BLaER1 treated with 17β-estradiol and CSF1 and Interleukin-3, amounts not matched to agents 10 nM and 100 nM (cell line): Measurements from ENCODE around the gene ABTB2.
A peak's percentile ranks its signal among the peaks of the same experiment; 100 is the strongest.

ENCODE experiments used
- H3K27ac ChIP-seq, 11 experiments: shearing (Covaris generic); formaldehyde crosslinking; 2 replicates each; pipeline ENCODE4 v1.8.1; 2022
- H3K27me3 ChIP-seq, 11 experiments: shearing (Covaris generic); formaldehyde crosslinking; 2 replicates each; pipeline ENCODE4 v1.8.1; 2022
- H3K36me3 ChIP-seq, 11 experiments: shearing (Covaris generic); formaldehyde crosslinking; 2 replicates each; pipeline ENCODE4 v1.8.1; 2022
- H3K4me1 ChIP-seq, 10 experiments: shearing (Covaris generic); formaldehyde crosslinking; 2 replicates each; pipeline ENCODE4 v1.8.1; 2022
- H3K4me2 ChIP-seq, 11 experiments: shearing (Covaris generic); formaldehyde crosslinking; 2 replicates each; pipeline ENCODE4 v1.8.1; 2022
- H3K4me3 ChIP-seq, 10 experiments: shearing (Covaris generic); formaldehyde crosslinking; 2 replicates each; pipeline ENCODE4 v1.8.1; 2022
- H3K9ac ChIP-seq, 11 experiments: shearing (Covaris generic); formaldehyde crosslinking; 2 replicates each; pipeline ENCODE4 v1.8.1; 2022
- H3K9me3 ChIP-seq, 11 experiments: shearing (Covaris generic); formaldehyde crosslinking; replicated peaks in 1 of 11; 2 replicates each; pipeline ENCODE4 v1.8.1; 2022
- H4K20me1 ChIP-seq, 11 experiments: shearing (Covaris generic); formaldehyde crosslinking; 2 replicates each; pipeline ENCODE4 v1.8.1; 2022
- Cebpa-rat ChIP-seq, 11 experiments: shearing (Covaris generic); IDR thresholded peaks; 2 replicates each; pipeline ENCODE4 v1.8.1; 2022

ABTB2 gene

DNA sequence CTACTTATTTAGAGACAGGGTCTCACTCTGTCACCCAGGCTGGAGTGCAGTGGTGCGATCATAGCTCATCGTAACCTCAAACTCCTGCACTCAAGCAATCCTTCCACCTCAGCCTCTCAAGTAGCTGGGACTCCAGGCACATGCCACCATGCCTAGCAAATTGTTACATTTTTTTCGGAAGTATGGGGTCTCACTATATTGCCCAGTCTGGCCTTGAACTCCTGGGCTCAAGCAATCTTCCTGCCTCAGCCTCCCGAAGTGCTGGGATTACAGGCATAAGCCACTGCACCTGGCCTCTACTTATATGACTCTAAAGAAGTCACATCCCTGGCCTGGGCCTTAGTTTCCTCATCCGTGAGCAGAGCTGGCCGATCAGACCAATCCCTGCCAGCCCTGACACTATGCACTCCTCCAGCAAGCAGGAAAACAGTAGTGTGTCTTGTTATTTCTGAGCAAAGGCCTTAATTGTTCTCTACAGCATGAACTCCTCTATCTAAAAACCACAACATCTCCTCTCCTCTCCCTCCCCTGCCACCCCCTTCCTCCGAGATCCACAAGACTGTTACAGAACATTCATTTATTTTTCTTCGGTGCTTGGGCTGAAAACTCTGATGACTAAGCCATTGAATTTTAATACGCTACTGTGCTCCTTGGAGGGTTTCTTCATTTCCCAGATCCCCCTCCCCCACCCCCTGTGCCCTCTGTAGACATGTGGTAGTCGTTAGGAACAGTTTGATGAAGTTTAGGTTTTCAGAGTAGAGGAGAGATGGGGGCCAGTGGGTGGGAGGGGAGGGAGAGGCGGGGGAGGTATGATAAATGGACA lies 91.5 kb downstream of the ABTB2 start:
- Histone ChIP-seq H3K4me3 (no peak overlapping the region), H3K27ac (peak overlapping the region in 5 of 11 experiments; percentile 5 to 55 (median 33); a peak in 6 of 22 replicates), H3K27me3 (peaks cover 0 to 18% (median 0%) of the 10 kb centered on the region in 11 experiments; a peak in 2 of 22 replicates), H3K9me3 (no peaks in the 10 kb centered on the region), H3K4me1 (peaks cover 35 to 76% (median 50%) of the 10 kb centered on the region in 10 experiments), H4K20me1 (peaks cover 0 to 26% (median 0%) of the 10 kb centered on the region in 11 experiments; a peak in 5 of 22 replicates), H3K9ac (peak overlapping the region in 6 of 11 experiments; percentile 5 to 39 (median 23); a peak in 3 of 22 replicates), H3K4me2 (peak overlapping the region; percentile 30 to 88 (median 63)), H3K36me3 (no peaks in the 10 kb centered on the region)
- no peak for TF ChIP-seq Cebpa-rat (IDR thresholded peaks at IDR 0.05)

DNA sequence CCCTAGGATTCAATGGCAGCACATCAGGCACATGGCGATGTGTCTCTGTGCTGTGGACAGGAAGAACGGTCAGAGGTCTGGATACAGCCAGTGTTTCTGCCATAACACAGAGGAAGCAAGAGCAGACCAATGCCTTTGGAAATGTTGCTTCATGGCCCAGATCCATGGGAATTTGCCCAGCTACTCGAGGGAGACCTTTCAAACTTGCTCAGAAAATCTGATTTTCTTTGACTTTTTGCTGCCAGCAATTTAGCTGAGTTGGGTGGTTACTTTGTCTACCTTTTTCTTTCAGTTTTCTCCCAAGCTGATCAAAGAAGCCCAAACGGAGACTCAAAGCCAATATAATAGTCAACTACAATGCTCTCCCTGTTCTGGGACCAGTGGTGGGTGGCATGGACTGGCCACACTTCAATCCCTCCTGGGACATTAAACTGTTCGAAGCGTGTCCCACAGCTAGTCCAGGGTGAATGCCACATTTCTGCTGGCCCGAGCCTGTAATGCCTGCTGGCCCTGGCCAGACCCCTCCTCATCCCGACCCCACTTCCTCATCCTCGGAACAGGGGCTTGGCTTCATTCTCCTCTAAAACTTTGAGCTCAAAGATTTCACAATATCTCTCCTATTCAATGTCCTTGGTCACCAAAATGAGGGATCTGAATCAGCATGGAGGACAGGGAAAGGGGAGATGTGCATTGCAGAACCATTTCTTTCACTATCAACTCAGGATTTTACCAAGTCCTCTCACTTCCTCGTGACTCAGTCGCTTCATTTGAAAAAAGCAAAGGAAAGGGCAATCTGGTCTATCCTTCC lies 93.3 kb downstream of the ABTB2 start:
- Histone ChIP-seq H3K36me3 (no peaks in the 10 kb centered on the region), H3K4me1 (peaks cover 30 to 60% (median 48%) of the 10 kb centered on the region in 10 experiments), H3K4me3 (no peak overlapping the region), H3K4me2 (peak overlapping the region in 3 of 11 experiments; percentile 8 to 23 (median 10); a peak in 1 of 22 replicates), H4K20me1 (peaks cover 0 to 24% (median 0%) of the 10 kb centered on the region in 11 experiments; a peak in 5 of 22 replicates), H3K9ac (no peak overlapping the region), H3K27ac (no peak overlapping the region), H3K27me3 (peaks cover 0 to 10% (median 0%) of the 10 kb centered on the region in 11 experiments; a peak in 1 of 22 replicates), H3K9me3 (no peaks in the 10 kb centered on the region)
- 0 out of 22 replicates have a peak, but pooled peaks of 1 of the 11 experiments have one; percentile 14 for TF ChIP-seq Cebpa-rat (IDR thresholded peaks at IDR 0.05)

DNA sequence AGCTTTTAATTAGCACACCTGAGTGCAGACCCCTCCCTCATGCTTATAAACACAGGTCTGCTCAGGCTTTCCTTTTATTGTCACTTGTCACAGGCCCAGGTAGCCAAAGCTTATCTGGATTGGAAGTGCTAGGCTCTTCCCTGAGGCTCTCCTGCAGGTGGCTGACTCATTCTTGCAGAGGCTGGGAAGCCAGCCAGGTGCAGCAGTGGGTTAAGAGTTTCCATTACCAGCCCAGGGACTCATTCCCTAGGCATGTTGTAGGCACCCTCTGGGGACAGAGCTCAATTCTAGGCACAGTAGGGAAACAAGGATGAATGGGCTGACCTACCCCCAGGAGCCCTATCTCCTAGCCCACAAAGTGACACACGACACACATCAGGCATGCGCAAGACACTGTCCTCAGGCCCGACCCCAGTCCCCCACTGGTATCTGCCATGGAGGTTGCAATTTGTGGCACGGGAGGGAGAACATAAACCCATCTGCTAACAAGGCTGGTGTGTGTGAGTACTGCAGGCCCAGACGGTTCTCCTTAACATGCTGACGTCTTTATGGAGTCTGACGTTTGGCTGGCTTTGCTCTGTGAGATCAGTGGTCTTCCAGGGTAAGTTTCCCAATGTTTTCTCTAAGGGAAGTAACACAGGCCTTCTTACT lies 94.2 kb downstream of the ABTB2 start:
- TF ChIP-seq Cebpa-rat (IDR thresholded peaks at IDR 0.05), result no peak
- Histone ChIP-seq H3K9me3 (no peaks in the 10 kb centered on the region), H4K20me1 (peaks cover 0 to 20% (median 0%) of the 10 kb centered on the region in 11 experiments; a peak in 5 of 22 replicates), H3K27me3 (peaks cover 0 to 8% (median 0%) of the 10 kb centered on the region in 11 experiments; a peak in 1 of 22 replicates), H3K4me3 (no peak overlapping the region), H3K27ac (no peak overlapping the region), H3K4me1 (peaks cover 20 to 51% (median 39%) of the 10 kb centered on the region in 10 experiments), H3K9ac (no peak overlapping the region), H3K4me2 (no peak overlapping the region), H3K36me3 (no peaks in the 10 kb centered on the region)

DNA sequence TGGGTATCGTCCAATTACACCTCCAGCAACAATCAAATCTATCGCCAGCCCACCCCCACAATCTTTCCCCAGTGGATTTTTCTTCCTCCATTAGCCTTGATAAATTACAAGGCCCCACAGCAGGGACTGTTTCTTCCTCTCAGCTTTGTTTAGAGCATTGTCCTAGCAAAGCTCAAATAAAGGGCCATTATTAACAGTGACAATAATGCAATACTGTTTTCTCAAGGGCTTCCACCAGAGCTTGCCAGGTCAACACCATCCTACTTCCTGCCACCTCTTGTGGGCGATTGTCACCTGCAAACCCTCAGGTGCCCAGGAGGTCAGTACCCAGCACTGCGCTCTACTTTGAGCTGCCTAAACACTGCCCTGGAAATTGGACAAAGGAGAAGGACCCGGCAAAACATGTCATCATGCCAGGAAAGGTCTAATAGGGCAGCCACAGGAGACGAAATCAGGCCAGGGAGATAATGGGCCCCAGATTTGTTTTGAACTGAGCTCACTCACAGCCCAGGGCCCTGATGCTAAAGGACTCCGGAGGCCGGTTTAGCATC lies 95.2 kb downstream of the ABTB2 start:
- Histone ChIP-seq H3K27me3 (no peaks in the 10 kb centered on the region), H3K4me1 (peaks cover 15 to 41% (median 29%) of the 10 kb centered on the region in 10 experiments), H3K9me3 (no peaks in the 10 kb centered on the region), H3K27ac (no peak overlapping the region), H4K20me1 (peaks cover 0 to 17% (median 0%) of the 10 kb centered on the region in 11 experiments; a peak in 4 of 22 replicates), H3K9ac (no peak overlapping the region), H3K4me3 (no peak overlapping the region), H3K36me3 (no peaks in the 10 kb centered on the region), H3K4me2 (no peak overlapping the region)
- no peak for TF ChIP-seq Cebpa-rat (IDR thresholded peaks at IDR 0.05)

DNA sequence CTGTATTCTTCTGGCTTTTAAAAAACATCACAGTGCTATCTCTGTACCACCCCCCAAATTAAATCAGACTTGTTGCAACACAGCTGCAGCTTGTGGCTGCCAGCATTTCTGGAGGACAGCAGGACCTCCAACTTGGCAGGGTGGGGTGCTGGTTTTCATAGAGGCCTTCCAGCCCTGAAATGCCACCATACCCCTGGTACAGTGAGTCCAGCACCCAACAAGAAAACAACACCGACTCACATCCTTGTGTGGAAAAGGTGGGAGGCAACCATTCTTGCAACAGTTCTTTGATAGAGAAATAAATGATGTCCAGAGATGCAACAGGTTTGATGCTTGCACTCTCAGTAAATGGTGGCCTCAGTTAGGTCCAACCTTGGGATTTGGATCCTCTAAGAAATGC lies 96.0 kb downstream of the ABTB2 start:
- TF ChIP-seq Cebpa-rat (IDR thresholded peaks at IDR 0.05), result no peak
- Histone ChIP-seq H3K4me3 (no peak overlapping the region), H3K4me1 (peaks cover 8 to 33% (median 21%) of the 10 kb centered on the region in 10 experiments), H3K27ac (no peak overlapping the region), H3K9me3 (no peaks in the 10 kb centered on the region), H3K4me2 (no peak overlapping the region), H4K20me1 (peaks cover 0 to 17% (median 0%) of the 10 kb centered on the region in 11 experiments; a peak in 4 of 22 replicates), H3K36me3 (no peaks in the 10 kb centered on the region), H3K27me3 (no peaks in the 10 kb centered on the region), H3K9ac (no peak overlapping the region)

DNA sequence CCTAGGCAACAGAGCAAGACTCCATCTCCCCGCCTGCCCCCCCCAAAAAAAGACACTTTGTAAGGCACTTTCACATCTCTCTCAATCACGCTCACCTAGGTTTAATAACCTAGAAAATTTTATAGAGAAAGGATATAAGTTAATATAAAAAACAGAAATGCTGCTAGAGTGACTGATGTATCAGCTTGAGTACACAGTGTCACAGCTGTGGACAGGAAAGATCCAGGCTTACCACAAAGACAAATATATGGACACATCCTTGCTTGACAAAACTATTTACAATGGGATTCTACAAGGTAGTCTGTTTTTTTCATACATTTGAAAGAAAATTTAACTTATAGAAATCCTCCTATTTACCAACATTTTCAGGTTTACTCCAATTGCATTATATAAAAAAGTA lies 96.7 kb downstream of the ABTB2 start:
- Histone ChIP-seq H3K4me1 (peaks cover 3 to 28% (median 16%) of the 10 kb centered on the region in 10 experiments), H3K9ac (no peak overlapping the region), H3K27ac (no peak overlapping the region), H3K36me3 (no peaks in the 10 kb centered on the region), H3K4me2 (no peak overlapping the region), H4K20me1 (peaks cover 0 to 14% (median 0%) of the 10 kb centered on the region in 11 experiments; a peak in 4 of 22 replicates), H3K27me3 (no peaks in the 10 kb centered on the region), H3K4me3 (no peak overlapping the region), H3K9me3 (no peaks in the 10 kb centered on the region)
- no peak for TF ChIP-seq Cebpa-rat (IDR thresholded peaks at IDR 0.05)

DNA sequence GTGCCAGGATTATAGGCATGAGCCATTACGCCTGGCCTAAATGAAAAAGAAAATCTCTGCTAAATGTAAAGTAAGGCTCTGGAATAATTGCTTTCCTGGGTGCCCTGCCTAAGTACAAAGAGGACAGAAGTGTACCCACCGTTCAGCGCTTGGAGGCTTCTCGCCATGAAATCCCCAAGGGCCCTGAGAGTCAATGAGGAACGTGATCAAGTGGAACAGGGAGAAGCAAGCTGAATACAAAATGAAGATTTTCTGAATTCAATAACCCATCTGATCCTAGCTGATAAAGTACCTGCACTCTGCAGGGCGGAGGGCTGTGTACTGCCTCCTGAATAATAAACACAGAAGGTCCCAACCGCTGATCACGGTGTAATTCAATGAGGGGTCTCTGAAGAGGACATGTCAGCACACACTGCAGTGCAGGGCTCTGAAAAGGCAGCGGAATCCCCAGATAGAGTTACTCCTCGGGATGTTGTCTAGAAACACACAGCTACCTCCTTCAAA lies 97.7 kb downstream of the ABTB2 start:
- no peak for TF ChIP-seq Cebpa-rat (IDR thresholded peaks at IDR 0.05)
- no peaks in the 10 kb centered on the region for H3K27me3 ChIP-seq
- H3K36me3 ChIP-seq, result no peaks in the 10 kb centered on the region
- no peaks in the 10 kb centered on the region for H3K9me3 ChIP-seq
- no peak overlapping the region for H3K27ac ChIP-seq
- H4K20me1 ChIP-seq, result peaks cover 0 to 11% (median 0%) of the 10 kb centered on the region in 11 experiments; a peak in 2 of 22 replicates
- H3K9ac ChIP-seq, result no peak overlapping the region
- H3K4me2 ChIP-seq, result peak overlapping the region in 4 of 11 experiments; percentile 4 to 42 (median 31); a peak in 7 of 22 replicates
- no peak overlapping the region for H3K4me3 ChIP-seq
- H3K4me1 ChIP-seq, result peaks cover 0 to 19% (median 8%) of the 10 kb centered on the region in 10 experiments; a peak in 13 of 20 replicates

DNA sequence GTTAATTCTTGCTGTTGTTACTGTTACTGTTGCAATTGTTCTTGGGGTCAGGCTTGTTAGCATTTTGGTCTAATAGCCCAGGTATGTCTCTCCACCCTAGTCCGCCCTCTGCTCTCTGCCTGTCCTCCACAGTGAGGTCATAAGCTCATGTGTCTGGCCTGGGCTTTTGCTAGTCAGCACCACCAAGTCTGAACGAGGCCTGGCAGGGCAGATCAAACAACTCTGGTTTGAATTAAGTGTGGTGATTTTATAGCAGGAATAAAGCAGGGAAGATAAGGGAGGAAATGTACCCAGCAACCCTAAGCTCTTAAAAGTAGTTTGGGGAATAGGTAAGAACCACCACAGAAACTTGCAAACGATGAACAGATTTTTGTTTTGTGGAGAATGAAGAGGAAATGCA lies 98.7 kb downstream of the ABTB2 start:
- no peak overlapping the region for H3K9ac ChIP-seq
- no peak overlapping the region for H3K27ac ChIP-seq
- H3K4me3 ChIP-seq, result no peak overlapping the region
- peaks cover 0 to 11% (median 7%) of the 10 kb centered on the region in 10 experiments; a peak in 10 of 20 replicates for H3K4me1 ChIP-seq
- no peaks in the 10 kb centered on the region for H3K36me3 ChIP-seq
- no peak overlapping the region for H3K4me2 ChIP-seq
- H3K9me3 ChIP-seq, result no peaks in the 10 kb centered on the region
- peaks cover 0 to 11% (median 0%) of the 10 kb centered on the region in 11 experiments; a peak in 2 of 22 replicates for H4K20me1 ChIP-seq
- TF ChIP-seq Cebpa-rat (IDR thresholded peaks at IDR 0.05), result no peak
- no peaks in the 10 kb centered on the region for H3K27me3 ChIP-seq
